GM19455 (cell line): ENCODE measurements around the gene PTX4.

Source experiments
- ATAC-seq: cut with Tn5 transposase; IDR thresholded peaks from one replicate; pipeline ENCODE4 v1.9.1; 2021; ENCODE audit not compliant: unreplicated experiment

Gene PTX4

GRCh38 chr16:1525871-1526607, 37.3 kb upstream of the PTX4 start:
- no peak for ATAC-seq

DNA sequence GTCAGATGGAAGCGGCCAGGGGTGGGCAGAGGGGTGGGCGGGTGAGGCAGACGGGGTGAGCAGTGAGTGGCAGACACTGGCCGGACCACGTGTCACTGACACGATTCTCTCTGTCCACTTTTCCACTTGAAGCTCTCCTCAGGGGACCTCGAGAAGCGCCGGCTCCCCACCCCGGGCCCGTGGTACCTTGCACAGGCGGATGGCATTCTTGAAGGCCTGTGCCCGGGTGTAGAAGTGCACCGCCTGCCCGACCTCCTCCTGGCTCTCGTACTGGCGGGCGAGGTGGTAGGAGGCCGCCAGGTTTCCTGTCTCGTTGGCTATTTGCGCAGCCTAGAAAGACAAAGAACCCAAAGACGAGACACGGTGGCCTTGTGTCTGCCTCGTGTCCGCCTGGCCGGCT, 35.6 kb upstream of the PTX4 start:
- no peak for ATAC-seq

GRCh38 chr16:1523581-1524245, 35.0 kb upstream of the PTX4 start:
- no peak for ATAC-seq

- no peak for ATAC-seq
Observed at GRCh38 chr16:1520461-1520860, 31.7 kb upstream of the PTX4 start.

DNA sequence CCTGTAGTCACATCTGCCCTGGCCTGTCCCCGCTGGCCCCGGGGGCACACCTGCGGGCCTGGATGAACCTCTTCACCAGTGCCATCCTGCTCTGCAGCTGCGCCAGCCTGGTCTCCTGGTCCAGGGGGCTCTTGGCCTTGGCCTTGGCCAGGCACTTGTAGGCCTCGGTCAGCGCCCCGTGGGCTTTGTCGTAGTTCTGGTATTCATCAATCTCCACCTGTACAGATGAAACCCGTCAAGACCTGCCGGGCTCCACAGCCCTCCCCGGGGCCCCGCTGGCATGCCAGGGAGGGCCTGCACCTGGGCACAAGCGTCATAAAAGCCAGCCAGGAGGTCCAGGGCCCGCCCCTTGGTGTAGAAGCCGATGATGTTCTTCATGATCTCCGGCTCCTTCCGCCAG, 31.1 kb upstream of the PTX4 start:
- ATAC-seq = no peak

DNA sequence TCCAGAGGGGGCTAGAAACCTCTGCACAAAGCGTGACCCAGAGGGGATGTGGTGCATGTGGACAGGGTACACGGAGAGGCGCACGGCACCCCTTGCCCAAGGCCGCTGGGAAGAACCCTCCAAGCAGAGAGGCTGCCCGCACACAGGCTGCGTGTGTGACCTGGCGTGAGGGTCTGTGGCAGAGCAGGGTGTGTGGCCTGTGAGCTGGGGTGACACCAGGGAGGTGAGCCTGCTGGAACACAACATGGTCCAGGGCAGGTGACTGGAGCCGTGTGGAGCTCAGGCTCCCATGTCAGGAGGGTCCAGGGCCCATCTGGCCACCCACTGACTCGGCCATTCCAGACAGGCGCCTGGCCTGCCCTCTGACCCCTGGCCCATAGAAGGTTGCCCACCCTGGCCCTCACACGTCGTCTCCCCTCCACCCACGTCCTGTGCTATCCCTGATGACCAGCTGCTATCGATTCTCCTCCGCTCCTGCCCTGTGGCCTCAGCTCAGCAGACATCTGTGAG, 29.9 kb upstream of the PTX4 start:
- ATAC-seq = no peak

DNA sequence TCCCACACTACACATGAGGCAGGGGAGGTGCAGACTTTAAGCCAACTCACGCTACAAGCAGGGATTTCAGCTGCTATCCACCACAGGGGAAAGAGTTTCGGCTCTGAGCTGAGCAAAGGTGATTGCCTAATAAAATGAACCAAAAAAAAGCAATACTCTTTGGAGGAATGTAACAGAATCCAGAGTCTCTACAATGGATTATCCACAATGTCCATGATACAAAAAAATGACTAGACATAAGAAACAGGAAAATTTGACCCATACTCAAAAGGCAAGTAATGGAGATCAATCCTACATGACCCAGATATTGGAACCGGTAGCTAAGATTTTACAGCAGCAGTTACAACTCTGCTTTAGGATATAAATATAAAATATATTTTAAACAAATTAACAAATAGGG, 25.8 kb upstream of the PTX4 start:
- no peak for ATAC-seq

DNA sequence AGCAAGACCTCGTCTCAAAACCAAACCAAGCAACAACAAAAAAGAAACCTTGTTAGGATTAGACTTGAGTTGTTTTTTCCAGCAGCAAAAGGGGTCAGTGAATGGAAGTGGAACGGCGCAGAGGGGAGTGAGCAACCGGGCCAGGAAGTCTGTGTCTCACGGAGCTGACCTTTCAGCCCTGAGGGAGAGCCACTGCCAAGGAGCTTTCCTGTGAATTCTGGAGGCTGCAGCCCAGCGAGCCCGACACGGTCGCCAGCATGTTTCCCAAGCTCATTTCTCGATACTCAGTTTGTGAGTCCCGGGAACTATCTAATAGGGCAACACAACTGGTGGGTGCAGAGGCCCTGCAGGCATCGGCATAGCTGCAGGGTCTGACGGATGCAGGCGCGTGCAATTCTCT, 24.0 kb upstream of the PTX4 start:
- ATAC-seq = no peak

GRCh38 chr16:1511662-1512569, 23.2 kb upstream of the PTX4 start:
- no peak for ATAC-seq

- ATAC-seq = no peak
Observed at GRCh38 chr16:1510941-1511351, 22.2 kb upstream of the PTX4 start.

DNA sequence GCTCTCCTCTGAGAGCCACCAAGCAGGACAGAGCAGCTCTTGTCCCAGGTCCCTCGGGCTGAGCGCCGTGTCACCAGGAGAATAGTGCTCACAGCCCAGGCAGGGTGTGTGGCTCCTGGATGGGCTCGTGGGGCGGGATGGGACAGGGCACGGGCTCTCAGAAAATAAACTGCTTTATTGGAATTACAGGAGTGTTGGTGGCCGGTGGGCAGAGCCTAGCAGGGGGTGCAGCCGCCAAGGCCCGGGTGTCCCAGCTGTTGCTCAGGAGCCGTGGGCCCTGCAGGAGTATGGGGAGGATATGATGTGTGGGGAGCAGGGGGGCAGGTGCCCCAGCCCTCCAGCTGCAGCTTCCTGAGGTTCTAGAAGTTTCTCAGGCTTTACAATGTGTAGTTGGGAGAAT, 21.5 kb upstream of the PTX4 start:
- ATAC-seq = no peak

DNA sequence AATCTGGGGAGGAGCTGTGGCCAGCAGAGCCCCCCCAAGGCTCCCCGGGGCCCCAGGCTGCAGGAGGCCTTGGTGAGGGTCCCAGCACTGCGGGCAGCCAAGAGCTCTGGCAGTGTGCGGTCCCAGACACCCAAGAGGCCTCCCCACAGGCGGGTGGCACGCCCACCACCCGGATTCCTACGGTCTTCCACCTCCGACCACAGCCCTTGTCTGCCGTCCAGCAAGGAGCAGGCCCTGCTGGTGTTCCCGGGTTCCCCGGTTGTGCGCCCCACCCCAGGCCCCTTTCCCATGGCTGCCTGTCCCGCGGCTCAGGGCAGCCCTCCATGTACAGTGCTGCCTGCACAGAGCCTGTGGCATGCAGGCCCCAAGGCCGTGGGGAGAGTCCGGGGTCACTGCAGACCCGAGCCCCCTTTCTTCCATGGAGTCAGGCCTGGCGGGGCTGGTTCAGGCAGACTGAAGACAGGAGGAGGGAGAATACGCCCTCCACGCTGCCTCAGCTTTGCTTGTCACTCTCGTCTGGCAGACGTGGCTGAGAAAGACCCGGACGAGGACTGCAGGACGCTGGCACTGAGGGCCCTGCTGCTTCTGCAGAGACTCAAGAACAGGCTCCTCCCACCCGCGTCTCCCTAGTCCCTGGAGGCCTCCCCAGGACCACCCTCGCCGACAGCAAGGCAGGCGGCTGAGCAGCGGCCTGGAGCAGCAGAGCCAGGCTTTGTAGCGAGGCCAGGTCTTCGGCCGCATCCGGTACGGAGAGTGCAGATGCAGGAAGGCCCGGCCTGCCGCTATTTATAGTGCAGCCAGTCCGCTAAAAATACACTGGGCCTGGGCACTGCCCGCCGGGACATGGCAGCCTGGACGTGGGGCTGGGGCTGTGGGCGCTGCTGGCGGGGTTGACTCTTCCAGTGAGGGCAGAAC, 20.8 kb upstream of the PTX4 start:
- ATAC-seq = no peak

DNA sequence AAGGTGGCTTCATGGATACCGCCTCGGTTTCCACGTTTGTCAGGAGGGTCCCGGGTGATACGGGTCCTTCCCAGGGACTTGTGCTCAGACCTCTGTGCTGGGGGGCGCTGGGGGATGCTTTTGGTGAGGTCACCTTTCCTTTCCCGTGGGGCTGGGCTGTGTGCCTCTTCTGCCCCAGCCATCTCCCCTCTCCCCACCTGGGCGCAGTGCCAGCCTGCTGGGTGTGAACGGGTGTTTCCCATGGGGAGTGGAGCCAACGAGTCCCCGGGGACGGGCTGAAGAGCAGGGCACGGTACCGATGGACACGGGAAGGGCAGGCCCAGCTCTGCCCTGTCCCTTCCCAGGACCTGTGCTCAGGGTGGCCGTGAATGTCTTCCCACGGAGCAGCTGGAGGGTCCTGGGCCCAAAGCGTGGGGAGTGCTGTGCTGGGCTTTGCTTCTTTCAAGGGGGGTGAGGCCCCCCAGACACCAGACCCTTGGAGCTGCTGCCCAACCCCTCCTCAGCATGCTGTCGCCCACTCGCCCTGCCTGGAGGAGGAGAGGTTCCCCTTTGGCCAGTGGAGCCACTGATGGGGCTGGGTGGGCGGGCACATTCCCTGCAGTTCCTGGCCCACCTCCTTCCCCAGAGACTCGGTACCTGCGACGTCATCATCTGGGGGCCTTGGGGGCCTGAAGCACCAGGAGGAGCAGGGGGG, 19.9 kb upstream of the PTX4 start:
- ATAC-seq = no peak

DNA sequence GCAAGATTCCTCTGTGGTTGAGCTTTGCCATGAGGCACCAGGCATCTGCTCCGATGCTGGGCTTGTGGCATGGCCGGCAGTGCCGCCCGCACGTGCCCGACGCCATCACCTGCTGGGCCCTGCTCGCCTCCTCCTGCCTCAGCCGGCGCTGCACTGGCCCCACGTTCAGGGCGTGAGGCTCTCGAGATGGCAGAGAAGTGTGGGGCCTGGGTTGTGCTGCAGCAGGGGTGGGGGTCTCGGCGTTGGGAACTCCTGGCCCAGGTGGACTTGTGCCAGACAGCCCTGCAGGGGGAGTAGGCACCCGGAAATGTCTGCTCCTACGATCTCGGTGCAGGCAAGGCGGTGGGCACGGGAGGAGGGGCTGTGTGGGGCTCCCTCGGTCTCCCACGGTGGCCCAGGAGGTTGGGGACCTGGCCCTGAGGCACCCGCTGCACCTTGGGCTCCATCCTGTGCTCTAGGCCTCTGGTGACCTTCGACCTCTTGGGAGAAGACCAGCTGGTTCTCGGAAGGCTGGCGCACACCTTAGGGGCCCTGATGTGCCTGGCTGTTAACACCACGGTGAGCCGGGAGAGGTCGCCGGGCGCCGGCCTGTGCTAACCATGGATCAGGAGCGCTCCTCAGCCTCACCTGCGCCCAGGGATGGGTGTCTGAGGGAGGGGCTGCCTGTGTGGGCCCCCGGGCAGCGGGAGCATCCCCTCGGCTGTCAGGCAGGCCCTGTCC, 17.9 kb upstream of the PTX4 start:
- no peak for ATAC-seq

GRCh38 chr16:1505912-1506311, 17.2 kb upstream of the PTX4 start:
- ATAC-seq = no peak

GRCh38 chr16:1505073-1505844, 16.5 kb upstream of the PTX4 start:
- ATAC-seq = no peak

DNA sequence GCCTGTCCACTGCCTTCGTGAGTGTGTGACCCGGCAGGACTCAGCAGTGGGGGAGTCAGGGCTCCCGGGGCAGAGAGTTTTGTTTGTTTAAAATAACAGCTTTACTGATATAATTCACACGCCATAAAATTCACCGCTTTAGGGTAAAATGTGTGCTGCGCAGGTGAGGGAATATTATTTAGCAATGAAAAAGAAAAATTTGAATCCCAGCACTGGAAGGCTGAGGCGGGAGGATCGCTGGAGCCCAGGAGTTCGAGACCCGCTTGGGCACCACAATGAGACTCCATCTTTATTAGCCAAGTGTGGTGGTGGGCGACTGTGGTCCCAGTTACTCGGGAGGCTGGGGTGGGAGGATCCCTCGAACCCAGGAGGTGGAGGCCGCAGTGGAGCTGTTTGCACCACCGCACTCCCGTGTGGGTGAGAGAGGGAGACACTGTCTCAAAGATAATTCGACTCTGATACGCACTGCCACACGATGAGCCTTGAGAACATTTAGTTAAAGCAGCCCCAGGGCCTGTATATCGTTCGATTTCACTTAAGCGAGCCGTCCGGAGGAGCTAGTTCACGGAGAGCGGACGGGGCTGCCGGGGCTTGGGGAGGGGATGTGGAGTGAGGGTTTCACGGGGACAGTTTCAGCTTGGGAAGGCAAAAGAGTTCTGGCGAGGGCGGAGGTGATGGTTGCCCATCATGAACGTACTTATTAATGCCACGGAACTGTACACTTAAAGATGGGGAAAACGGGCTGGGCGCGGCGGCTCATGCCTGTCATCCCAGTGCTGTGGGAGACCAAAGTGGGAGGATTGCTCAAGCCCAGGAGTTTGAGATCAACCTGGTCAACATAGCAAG, 14.6 kb upstream of the PTX4 start:
- no peak for ATAC-seq
